Activated naive CD8-positive, alpha-beta T cell treated with anti-CD3 and anti-CD28 coated beads, Interleukin-2, amount 50 U/mL, for 24 hours (primary cell): ENCODE data around the gene TM6SF1.
"Not testable (repeated sequence)": the region's sequence is repeated elsewhere in the genome, so short reads cannot be mapped to it uniquely, and the experiment has no call there.

ENCODE experiments used
- ATAC-seq: fragments of 150-1000 bp; cut with Tn5 transposase; one replicate; pipeline ENCODE4 v1.10.0; 2021
- DNase-seq: peaks from one replicate; pipeline ENCODE4 v3.0.0; 2021
- H3K27ac Mint-ChIP-seq: one replicate; pipeline ENCODE4 v1.8.0; 2021; ENCODE audit warnings: mild to moderate bottlenecking, mixed read lengths
- H3K27me3 Mint-ChIP-seq: one replicate; pipeline ENCODE4 v1.8.0; 2021; ENCODE audit warnings: mixed read lengths
- H3K36me3 Mint-ChIP-seq: one replicate; pipeline ENCODE4 v1.8.0; 2021; ENCODE audit warnings: low read depth, mixed read lengths
- H3K4me1 Mint-ChIP-seq: one replicate; pipeline ENCODE4 v1.8.0; 2021; ENCODE audit warnings: mixed read lengths
- H3K4me3 Mint-ChIP-seq: one replicate; pipeline ENCODE4 v1.8.0; 2021; ENCODE audit warnings: mild to moderate bottlenecking, moderate library complexity, mixed read lengths
- H3K9me3 Mint-ChIP-seq: one replicate; pipeline ENCODE4 v1.8.0; 2021; ENCODE audit warnings: mixed read lengths

The TM6SF1 gene

DNA sequence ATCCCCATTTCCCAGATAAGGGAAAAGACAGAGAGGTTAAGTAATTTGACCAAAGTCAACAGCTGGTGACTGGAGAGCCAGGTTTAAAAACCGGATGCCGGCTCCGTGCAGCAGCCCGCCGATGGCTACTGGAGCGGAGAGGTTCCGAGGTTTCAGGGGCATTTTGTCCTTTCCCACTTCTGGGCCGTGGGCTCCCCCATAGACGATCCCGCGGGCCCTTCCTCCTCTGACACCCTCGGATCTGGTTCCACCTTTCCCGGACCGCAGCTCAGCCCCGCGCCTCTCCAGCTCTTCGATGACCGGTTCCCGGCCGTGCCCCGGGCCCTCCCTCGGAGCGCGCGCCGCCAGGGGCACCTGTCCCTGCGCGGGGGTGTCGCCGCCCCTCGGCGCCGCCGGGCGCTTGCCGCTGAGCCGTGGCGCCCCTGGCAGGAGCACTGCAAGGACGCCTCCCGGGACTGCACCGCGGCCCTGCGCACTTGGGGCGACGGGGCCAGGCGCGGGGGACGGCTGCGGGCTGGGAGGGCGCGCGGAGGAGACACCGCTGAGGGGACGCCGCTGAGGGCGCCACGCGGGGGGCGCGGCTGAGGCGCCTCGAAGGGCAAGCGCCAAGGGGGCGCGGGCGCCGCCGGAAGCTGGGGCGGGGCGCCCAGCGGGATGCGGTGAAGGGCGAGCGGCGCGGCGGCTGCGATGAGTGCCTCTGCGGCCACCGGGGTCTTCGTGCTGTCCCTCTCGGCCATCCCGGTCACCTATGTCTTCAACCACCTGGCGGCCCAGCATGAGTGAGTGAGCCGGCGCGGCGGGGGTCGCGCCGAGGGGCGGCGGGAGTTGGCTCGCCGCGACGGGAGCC lies at the start of gene TM6SF1:
Gene TM6SF1 (plus strand): TSS at position 652 of the 847 bp plus-strand sequence. CDS start 36 bp downstream, at position 688.
- DNase-seq (peak; percentile 19), ATAC-seq (peak; percentile 25)
- Mint-ChIP-seq H3K4me3 (peak within 1 kb of the TSS; percentile 81), H3K9me3 (no peaks in the 10 kb centered on the region), H3K27me3 (peaks cover 47% of the 10 kb centered on the region), H3K27ac (peak within 1 kb of the TSS; percentile 77), H3K4me1 (peaks cover 17% of the 10 kb centered on the region), H3K36me3 (peaks cover 2% of the 10 kb centered on the region)

DNA sequence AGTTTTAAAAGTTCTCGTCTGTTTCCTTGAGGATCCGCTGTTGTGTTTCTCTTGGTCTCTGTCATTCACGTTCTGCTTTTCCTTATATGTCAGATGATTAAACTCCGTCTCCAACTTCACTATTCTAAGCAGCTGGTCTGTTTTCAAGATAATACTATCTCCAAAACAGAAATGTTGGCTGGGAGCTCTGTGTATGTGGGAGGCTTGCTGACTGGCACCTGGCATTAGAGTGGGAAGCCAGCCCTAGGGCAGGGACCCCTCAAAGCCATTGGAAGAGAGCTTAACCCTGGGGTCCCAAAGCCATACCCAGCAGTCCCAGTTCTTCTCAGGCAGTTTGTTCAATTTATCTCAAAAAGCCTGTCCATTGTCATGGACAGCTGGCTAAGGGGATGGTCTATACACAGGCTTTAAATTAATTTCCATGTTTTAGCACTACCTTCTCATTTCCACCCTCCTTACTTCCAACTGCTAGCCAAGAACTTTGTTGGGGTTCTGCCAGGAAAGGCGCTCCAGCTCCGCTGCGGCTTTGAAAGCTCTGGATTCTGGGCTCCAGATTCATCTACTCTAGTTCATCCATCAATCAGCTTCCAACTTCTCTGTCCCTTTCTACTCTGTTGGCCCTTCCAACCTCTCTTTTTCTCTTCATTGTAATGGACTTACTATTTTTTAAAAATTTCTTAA lies 49.6 kb upstream of the TM6SF1 start:
- Mint-ChIP-seq H3K36me3 (peaks cover 32% of the 10 kb centered on the region), H3K27ac (no peak overlapping the region), H3K4me3 (no peak overlapping the region), H3K9me3 (no peaks in the 10 kb centered on the region), H3K27me3 (no peaks in the 10 kb centered on the region), H3K4me1 (peaks cover 13% of the 10 kb centered on the region)
- no peak for DNase-seq
- no peak for ATAC-seq

DNA sequence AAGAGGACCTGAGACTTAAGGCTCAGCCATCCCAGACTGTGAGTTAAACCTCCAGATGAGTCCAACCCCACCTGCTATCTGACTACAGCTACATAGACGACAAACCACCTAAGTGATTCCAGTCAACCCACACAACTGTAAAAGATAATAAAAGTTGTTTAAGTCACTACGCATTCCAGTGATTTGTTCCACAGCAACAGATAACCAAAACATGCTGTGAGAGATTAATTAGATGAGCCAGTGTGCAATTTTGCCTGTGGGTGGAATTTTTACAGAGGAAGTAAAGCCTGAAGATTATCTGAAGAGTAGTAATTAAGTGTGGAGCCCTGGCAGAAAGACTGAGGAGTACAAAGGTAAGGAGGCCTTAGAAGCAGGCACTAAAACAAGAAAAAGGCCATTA lies 45.8 kb upstream of the TM6SF1 start:
- Mint-ChIP-seq H3K4me3 (no peak overlapping the region), H3K27me3 (no peaks in the 10 kb centered on the region), H3K36me3 (peaks cover 26% of the 10 kb centered on the region), H3K9me3 (no peaks in the 10 kb centered on the region), H3K27ac (no peak overlapping the region), H3K4me1 (peaks cover 13% of the 10 kb centered on the region)
- ATAC-seq, result no peak
- no peak for DNase-seq

DNA sequence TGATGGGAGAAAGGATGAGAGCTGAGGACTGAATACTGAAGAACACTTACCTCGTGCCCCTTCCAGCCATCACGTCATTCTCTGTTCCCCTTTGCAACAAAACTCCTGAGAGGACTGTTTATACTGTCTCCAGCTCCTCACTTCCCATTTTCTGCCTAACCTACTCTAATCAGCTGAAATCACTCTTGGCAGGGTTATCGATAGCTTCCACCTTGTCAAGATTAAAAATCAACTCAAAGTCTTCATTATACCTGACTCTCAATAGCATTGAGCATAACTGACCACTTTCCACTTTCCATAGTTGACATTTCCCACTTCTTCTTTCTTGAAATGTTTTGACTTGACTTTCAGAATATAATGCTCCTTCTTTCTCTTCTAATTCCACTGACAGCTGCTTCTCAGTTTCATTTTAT lies 44.7 kb upstream of the TM6SF1 start:
- H3K36me3 Mint-ChIP-seq, result peaks cover 22% of the 10 kb centered on the region
- no peaks in the 10 kb centered on the region for H3K27me3 Mint-ChIP-seq
- H3K27ac Mint-ChIP-seq, result no peak overlapping the region
- H3K4me3 Mint-ChIP-seq, result no peak overlapping the region
- DNase-seq, result no peak
- peaks cover 13% of the 10 kb centered on the region for H3K4me1 Mint-ChIP-seq
- no peak for ATAC-seq
- no peaks in the 10 kb centered on the region for H3K9me3 Mint-ChIP-seq

DNA sequence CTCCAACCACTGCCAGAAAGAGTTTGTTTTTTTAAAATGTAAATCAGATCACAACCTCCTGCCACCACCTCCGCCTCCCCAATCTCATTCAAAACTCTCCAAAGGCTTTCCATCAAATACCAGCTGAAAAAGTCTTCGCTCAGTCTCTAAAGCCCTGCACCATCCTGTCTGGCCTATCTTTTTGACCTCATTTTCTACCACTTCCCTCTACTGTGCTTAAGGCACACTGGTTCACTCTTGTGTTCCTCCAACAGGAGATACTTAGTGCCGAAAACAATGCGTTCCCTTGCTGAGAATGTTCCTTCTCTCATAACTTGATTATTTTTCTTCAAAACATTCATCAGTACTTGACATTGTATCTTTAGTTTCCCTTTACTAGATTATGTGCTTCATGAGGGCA lies 43.9 kb upstream of the TM6SF1 start:
- Mint-ChIP-seq H3K9me3 (no peaks in the 10 kb centered on the region), H3K4me3 (no peak overlapping the region), H3K36me3 (peaks cover 21% of the 10 kb centered on the region), H3K27me3 (no peaks in the 10 kb centered on the region), H3K27ac (no peak overlapping the region), H3K4me1 (peaks cover 16% of the 10 kb centered on the region)
- ATAC-seq, result no peak
- DNase-seq, result no peak

DNA sequence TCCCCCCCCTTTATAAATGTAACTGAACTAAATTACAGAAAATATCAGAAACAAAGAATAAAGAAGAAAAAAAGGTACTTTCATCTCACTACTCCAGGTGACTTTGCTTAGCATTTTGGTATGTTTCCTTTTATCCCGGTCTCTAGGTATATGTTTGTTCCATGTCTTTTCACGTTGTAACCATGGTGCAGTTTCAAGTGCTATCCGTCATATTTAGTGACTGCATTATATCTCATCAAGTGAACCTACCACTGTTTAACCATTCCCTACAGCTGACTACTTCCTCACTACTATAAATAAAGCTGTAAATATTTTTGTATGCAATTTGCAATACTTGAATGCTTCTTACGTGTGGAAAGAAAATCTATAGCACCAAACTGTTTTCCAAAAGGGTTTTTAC lies 42.6 kb upstream of the TM6SF1 start:
- no peak overlapping the region for H3K4me3 Mint-ChIP-seq
- peaks cover 1% of the 10 kb centered on the region for H3K27me3 Mint-ChIP-seq

DNA sequence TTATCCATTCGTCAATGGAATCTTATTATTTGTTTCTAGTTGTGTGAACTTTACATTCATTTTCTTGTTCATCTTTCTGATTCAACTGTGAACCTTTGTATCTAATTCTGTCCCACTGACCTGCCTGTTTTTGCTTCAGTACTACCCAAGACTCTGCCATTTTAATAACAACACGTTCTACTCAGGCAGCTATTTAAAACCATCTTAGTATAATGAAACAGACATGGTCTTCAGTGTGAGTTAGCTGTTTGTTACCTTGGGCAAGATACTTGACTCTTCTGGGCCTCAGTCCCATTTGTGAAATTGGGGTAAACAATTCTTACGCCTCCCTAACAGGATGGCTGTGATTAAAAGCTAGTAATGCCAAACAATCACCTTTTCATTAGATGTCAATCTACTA lies 42.0 kb upstream of the TM6SF1 start:
- Mint-ChIP-seq H3K27ac (peak overlapping the region; percentile 85), H3K36me3 (peaks cover 19% of the 10 kb centered on the region), H3K4me1 (peaks cover 19% of the 10 kb centered on the region), H3K9me3 (peaks cover 5% of the 10 kb centered on the region), H3K27me3 (peaks cover 1% of the 10 kb centered on the region), H3K4me3 (no peak overlapping the region)
- ATAC-seq (no peak), DNase-seq (no peak)

More for the DNA sequence above, 42.6 kb upstream of the TM6SF1 start:
- Mint-ChIP-seq H3K4me1 (peaks cover 19% of the 10 kb centered on the region), H3K27ac (peak overlapping the region; percentile 1), H3K9me3 (peaks cover 5% of the 10 kb centered on the region), H3K36me3 (peaks cover 19% of the 10 kb centered on the region)
- DNase-seq, result no peak
- no peak for ATAC-seq

DNA sequence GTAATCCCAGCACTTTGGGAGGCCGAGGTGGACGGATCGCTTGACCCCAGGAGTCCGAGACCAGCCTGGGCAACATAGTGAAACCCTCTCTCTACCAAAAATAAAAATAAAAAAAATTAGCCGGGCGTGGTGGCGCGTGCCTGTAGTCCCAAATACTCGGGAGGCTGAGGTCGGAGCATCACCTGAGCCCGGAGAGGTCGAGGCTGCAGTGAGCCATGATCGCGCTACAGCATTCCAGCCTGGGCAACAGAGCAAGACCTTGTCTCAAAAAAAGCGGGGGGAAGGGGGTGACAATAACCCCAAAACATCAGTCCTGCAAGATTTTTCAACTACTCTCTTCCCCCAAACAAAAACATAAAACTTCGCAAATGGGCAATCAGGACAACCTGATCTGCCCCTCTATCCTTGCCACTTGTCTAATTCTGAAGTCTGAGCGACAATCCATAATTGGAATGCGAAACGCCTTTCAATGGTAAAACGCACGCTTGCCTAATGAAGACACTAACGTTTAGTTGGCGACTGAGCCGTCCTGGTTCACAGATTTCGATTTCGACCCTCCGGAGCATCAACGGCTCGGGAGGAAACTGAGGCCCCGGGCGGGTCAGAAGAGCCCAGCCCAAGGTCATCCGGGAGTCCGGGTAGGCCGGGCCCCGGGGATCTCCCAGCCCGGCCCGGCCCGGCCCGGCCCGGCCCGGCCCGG lies 41.3 kb upstream of the TM6SF1 start:
- H3K4me1 Mint-ChIP-seq, result peaks cover 18% of the 10 kb centered on the region
- peaks cover 1% of the 10 kb centered on the region for H3K27me3 Mint-ChIP-seq
- peaks cover 5% of the 10 kb centered on the region for H3K9me3 Mint-ChIP-seq
- H3K36me3 Mint-ChIP-seq, result peaks cover 17% of the 10 kb centered on the region
- DNase-seq, result peak; percentile 9
- no peak overlapping the region for H3K4me3 Mint-ChIP-seq
- H3K27ac Mint-ChIP-seq, result peak overlapping the region; percentile 85
- no peak for ATAC-seq

DNA sequence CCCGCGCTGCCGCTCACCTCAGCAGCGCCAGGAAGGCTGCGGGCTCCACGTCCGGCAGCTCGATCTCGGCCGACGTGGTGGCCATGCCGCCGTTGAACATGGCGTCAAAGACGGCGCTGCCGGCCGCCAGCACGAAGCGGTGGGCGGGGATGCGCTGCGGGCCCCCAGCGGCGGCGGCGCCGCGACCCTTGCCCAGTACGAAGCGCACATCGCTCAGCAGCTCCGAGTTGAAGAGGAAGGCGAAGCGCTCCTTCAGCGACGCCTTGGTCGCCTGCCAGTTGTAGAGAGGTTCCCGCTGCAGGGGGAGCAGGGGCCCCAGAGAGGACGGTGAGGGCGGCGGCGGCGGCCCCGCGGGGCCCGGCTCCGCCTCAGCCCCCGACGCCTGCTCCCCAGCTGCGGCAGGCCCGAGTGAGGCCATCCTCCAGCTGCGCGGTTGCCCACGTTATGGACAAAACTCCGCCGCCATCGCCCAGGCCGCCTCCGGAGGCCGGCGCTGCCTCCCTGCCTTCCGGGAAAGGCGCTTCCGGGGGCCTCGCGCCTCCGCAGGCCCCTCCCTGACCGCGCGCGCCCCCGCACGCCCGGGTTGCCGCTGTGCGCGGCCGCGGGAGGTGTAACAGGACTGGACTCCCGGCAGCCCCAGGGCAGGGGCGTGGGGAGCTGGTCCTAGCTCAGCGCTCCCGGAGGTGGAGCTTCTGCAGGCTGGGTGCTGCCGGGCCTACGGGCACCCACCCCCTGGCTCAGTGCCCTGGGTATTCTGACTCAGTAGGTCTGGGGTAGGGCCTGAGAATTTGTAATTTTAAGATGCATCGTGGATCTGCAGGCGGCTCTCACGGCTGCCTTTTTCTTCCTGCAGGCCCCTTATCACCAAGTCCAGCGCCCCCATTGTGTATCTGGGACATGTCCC lies 40.5 kb upstream of the TM6SF1 start, which contains the start of gene BTBD1:
Gene BTBD1 (minus strand): TSS at position 519 of the 904 bp plus-strand sequence. CDS start 101 bp downstream, at position 418.
- Mint-ChIP-seq H3K9me3 (peaks cover 5% of the 10 kb centered on the region), H3K36me3 (peaks cover 17% of the 10 kb centered on the region), H3K27ac (peak within 1 kb of the TSS; percentile 85), H3K4me3 (no peak within 1 kb of the TSS), H3K27me3 (peaks cover 1% of the 10 kb centered on the region), H3K4me1 (peaks cover 18% of the 10 kb centered on the region)
- DNase-seq, result peak; percentile 92
- ATAC-seq, result peak; percentile 99

DNA sequence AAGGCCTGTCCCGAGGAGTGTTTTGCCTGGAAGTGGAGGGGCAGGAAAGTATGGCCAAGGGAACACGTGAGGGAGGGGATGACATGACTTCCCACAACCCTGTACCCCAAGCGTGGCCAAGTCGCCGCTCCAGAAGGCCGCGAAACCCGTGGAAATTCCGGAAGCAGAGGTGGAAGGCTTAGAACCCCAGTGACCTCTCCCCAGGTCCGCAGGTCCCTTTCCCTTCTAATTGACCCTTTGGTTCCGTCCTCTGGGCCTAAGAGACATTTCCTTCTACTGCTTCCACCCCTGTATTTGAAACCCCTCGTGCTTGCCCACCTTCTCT lies 39.8 kb upstream of the TM6SF1 start:
- peaks cover 4% of the 10 kb centered on the region for H3K27me3 Mint-ChIP-seq
- peaks cover 17% of the 10 kb centered on the region for H3K36me3 Mint-ChIP-seq

DNA sequence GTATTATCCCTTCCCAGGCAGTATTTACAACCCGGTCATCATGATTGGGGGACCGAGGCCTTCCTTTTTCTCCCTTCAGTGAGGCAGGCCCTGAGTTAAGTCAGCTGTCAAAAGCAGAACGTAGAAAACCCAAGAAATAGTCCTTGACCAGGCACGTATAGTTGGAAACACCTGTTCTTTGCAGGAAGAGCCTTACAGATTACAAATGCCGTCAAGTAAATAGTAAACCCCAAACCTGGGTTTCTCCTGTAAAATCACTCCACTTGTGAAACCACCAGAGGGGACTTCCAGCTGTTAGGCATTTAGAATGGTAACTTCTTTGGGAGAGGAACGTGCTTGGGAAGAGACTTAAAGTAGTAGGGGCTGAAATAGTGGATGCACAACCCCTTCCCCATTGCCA lies 39.4 kb upstream of the TM6SF1 start:
- Mint-ChIP-seq H3K4me1 (peaks cover 18% of the 10 kb centered on the region), H3K27ac (peak overlapping the region; percentile 68), H3K36me3 (peaks cover 17% of the 10 kb centered on the region), H3K4me3 (no peak overlapping the region), H3K27me3 (peaks cover 4% of the 10 kb centered on the region), H3K9me3 (peaks cover 5% of the 10 kb centered on the region)
- no peak for ATAC-seq
- no peak for DNase-seq

More for the DNA sequence above, 39.8 kb upstream of the TM6SF1 start:
- Mint-ChIP-seq H3K4me3 (no peak overlapping the region), H3K4me1 (peaks cover 18% of the 10 kb centered on the region), H3K9me3 (peaks cover 5% of the 10 kb centered on the region), H3K27ac (peak overlapping the region; percentile 78)
- ATAC-seq (no peak), DNase-seq (no peak)

DNA sequence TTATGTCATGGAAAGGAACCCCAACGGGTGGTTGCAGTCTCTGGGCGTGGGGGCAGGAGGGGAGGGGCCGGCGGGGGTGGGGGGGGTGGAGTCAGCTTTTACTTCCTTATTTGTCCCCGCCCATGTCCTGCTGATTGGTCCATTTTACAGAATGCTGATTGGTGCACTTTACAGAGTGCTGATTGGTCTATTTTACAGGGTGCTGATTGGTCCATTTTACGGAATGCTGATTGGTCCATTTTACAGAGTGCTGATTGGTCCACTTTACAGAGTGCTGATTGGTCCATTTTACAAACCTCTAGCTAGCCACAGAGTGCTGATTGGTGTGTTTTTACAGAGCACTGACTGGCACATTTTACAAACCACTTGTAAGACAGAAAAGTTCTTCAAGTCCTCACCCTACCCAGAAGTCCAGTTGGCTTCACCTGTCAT lies 38.2 kb upstream of the TM6SF1 start:
- ATAC-seq (peak; percentile 1), DNase-seq (peak; percentile 30)
- Mint-ChIP-seq H3K27ac (peak overlapping the region; percentile 84), H3K36me3 (peaks cover 20% of the 10 kb centered on the region), H3K4me3 (peak overlapping the region; percentile 38), H3K4me1 (peaks cover 18% of the 10 kb centered on the region)
- H3K9me3 Mint-ChIP-seq, H3K27me3 Mint-ChIP-seq: not testable (repeated sequence)

DNA sequence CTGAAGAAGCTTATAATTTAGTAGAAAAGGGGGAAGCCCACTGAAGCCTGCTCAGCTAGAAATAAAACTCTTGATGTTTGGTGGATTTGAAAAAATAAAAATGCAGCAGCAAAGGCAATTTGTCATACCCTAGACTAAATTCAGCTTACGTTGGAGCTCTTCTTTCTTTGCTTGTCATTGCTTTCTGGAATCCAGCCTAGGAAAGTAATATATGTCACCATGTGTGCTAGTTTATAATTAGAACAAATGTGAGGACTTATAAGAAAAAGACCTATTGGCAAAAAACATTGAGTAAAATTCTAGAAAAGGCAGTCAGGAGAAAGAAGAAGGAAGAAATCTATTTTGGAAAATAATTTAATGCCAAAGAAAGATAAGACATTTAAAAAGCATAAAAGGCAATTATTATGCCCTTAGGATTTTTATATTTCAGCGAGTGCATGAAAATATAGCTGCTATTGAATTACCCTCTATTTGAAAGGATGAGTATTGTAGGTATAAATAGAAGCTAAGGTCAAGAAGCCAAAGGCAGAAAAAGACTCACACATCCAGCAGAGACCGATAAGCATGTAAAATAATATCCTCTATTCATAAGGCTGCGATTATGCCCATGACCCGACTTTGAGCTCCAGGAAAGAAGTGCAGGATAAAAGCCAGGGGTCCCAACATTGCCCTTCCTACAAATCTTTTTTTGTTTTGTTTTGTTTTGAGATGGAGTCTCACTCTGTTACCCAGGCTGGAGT lies 29.8 kb upstream of the TM6SF1 start:
- Mint-ChIP-seq H3K36me3 (peaks cover 3% of the 10 kb centered on the region), H3K4me1 (peaks cover 4% of the 10 kb centered on the region), H3K27ac (no peak overlapping the region), H3K4me3 (no peak overlapping the region), H3K27me3 (peaks cover 41% of the 10 kb centered on the region), H3K9me3 (peaks cover 9% of the 10 kb centered on the region)
- DNase-seq (no peak), ATAC-seq (no peak)
